HCT116 (cell line): ENCODE measurements around the gene ZPBP. TPM values are rescaled to one million over a fixed set of nuclear protein-coding genes. Genes with fewer than 3 reads are reported as not detected.

Source experiments
- ATAC-seq: fragments of 200-7000 bp; cut with Tn5 transposase; 2 replicates; pipeline ENCODE4 v1.9.1; 2020; ENCODE audit warnings: mild to moderate bottlenecking, moderate library complexity
- BruUV-seq: library from RNA; stranded (reverse); fragments of 400-500 nt; replicated peaks from 2 replicates; lab custom pipeline; 2021; lab: Mats Ljungman, UMichigan
- CTCF ChIA-PET: fragments of 300-600 bp; sonication (Branson Sonifier 250); formaldehyde crosslinking; loops from one replicate; lab custom pipeline; 2021; ENCODE audit warnings: antibody characterized with exemption; lab: Charles Lee
- POLR2A ChIA-PET: fragments of 300-600, 350-600 bp; sonication (Branson Sonifier 250); formaldehyde crosslinking; loops from one replicate; lab custom pipeline; 2021; ENCODE audit warnings: antibody characterized with exemption; lab: Charles Lee
- RAD21 ChIA-PET, 2 experiments: fragments of 300-600 bp; sonication (Branson Sonifier 250); formaldehyde crosslinking; loops; one replicate each; lab custom pipeline; 2023; ENCODE audit warnings: low total read pairs in 2 of 2; ENCODE audit not compliant: uncharacterized antibody in 2 of 2, unreplicated experiment in 2 of 2, low non-redundant PET in 1 of 2; lab: Charles Lee
- DNase-seq: peaks from one replicate; pipeline ENCODE4 v3.0.0-alpha.2; 2010; ENCODE audit warnings: low read depth, low spot score
- H2AFZ ChIP-seq: fragments of 200-600 bp; shearing (Covaris generic), sonication (generic); 2 replicates; pipeline ENCODE4 v1.6.1; 2017; ENCODE audit warnings: low read depth, mixed run types, mixed read lengths, antibody characterized with exemption, low read length; ENCODE audit not compliant: poor library complexity, severe bottlenecking
- H3K27ac ChIP-seq: 2 replicates; pipeline ENCODE4 v1.5.1; 2012; ENCODE audit warnings: low read depth, low read length
- H3K27me3 ChIP-seq: fragments of 200-600 bp; sonication (generic); 2 replicates; pipeline ENCODE4 v1.6.1; 2016; ENCODE audit warnings: mixed run types, low read length, mixed read lengths; ENCODE audit not compliant: insufficient read depth
- H3K36me3 ChIP-seq, 2 experiments: fragments of 200-500 bp in 1 of 2; fragments of 200-600 bp in 1 of 2; sonication (Bioruptor generic) in 1 of 2; sonication (generic) in 1 of 2; 2 replicates each; pipeline versions ENCODE4 v1.5.1 to v1.6.1; 2014 to 2016; ENCODE audit warnings: low read length in 2 of 2, inconsistent platforms in 1 of 2, mixed read lengths in 1 of 2, mixed run types in 1 of 2; ENCODE audit not compliant: insufficient read depth in 2 of 2, control insufficient read depth in 1 of 2
- H3K4me1 ChIP-seq, 2 experiments: fragments of 200-600 bp in 1 of 2; sonication (generic) in 1 of 2; 2 replicates each; pipeline versions ENCODE4 v1.5.1 to v1.6.1; 2012 to 2017; ENCODE audit warnings: low read length in 2 of 2, inconsistent platforms in 1 of 2, mild to moderate bottlenecking in 1 of 2, mixed read lengths in 1 of 2, mixed run types in 1 of 2, moderate library complexity in 1 of 2; ENCODE audit not compliant: insufficient read depth in 2 of 2, control insufficient read depth in 1 of 2
- H3K4me2 ChIP-seq: fragments of 200-600 bp; sonication (generic); 2 replicates; pipeline ENCODE4 v1.6.1; 2017; ENCODE audit warnings: mixed run types, low read length, mixed read lengths
- H3K4me3 ChIP-seq, 2 experiments: fragments of 200-600 bp in 1 of 2; sonication (generic) in 1 of 2; replicated peaks in 1 of 2; 2 replicates each; pipeline ENCODE4 v1.5.1; 2011 to 2016; ENCODE audit warnings: low read length in 2 of 2, control low read depth in 1 of 2, low read depth in 1 of 2, mild to moderate bottlenecking in 1 of 2, mixed read lengths in 1 of 2, mixed run types in 1 of 2
- H3K79me2 ChIP-seq: fragments of 200-600 bp; sonication (generic); 2 replicates; pipeline ENCODE4 v1.6.1; 2017; ENCODE audit warnings: mild to moderate bottlenecking, mixed run types, low read length, moderate library complexity, mixed read lengths; ENCODE audit not compliant: insufficient read depth
- H3K9ac ChIP-seq: fragments of 200-600 bp; sonication (generic); 2 replicates; pipeline ENCODE4 v1.6.1; 2016; ENCODE audit warnings: low read length, mixed read lengths
- H3K9me2 ChIP-seq: fragments of 200-600 bp; sonication (generic), shearing (Covaris generic); 2 replicates; pipeline ENCODE4 v1.6.1; 2017; ENCODE audit warnings: mixed run types, mild to moderate bottlenecking, moderate library complexity; ENCODE audit not compliant: insufficient read depth
- H3K9me3 ChIP-seq, 2 experiments: fragments of 200-500 bp in 1 of 2; fragments of 200-600 bp in 1 of 2; sonication (Bioruptor generic) in 1 of 2; sonication (generic) in 1 of 2; 2 replicates each; pipeline ENCODE4 v1.6.1; 2014 to 2017; ENCODE audit warnings: low read length in 2 of 2, mixed read lengths in 2 of 2, inconsistent platforms in 1 of 2, low read depth in 1 of 2, mild to moderate bottlenecking in 1 of 2, mixed run types in 1 of 2, moderate library complexity in 1 of 2; ENCODE audit not compliant: control insufficient read depth in 1 of 2, insufficient read depth in 1 of 2
- H4K20me1 ChIP-seq: fragments of 200-600 bp; sonication (generic), shearing (Covaris generic); 2 replicates; pipeline ENCODE4 v1.6.1; 2017; ENCODE audit warnings: mixed run types, mild to moderate bottlenecking, moderate library complexity; ENCODE audit not compliant: insufficient read depth
- CBX3 ChIP-seq: IDR thresholded peaks from 2 replicates; pipeline ENCODE4 v1.6.1; 2012; ENCODE audit warnings: low read depth
- JUND ChIP-seq: IDR thresholded peaks from 2 replicates; pipeline ENCODE4 v1.6.1; 2012
- SRF ChIP-seq: IDR thresholded peaks from 2 replicates; pipeline ENCODE4 v1.6.1; 2012; ENCODE audit warnings: low read depth
- ZFX ChIP-seq: fragments of 450-650 bp; IDR thresholded peaks from 2 replicates; pipeline ENCODE4 v1.6.1; 2017
- ZNF274 ChIP-seq: fragments of 200-500 bp; sonication (Bioruptor generic); IDR thresholded peaks from 2 replicates; pipeline ENCODE4 v1.6.1; 2014; ENCODE audit warnings: mild to moderate bottlenecking, low read depth, low read length, inconsistent platforms
- intact Hi-C: fragments of 100-400 bp; cut with micrococcal nuclease; formaldehyde crosslinking; loops from 2 replicates; pipeline ENCODE4 v1.10.0; 2022
- total RNA-seq: library from RNA; stranded (reverse); gene quantifications from one replicate; pipeline ENCODE4 v1.2.1, GENCODE V29; 2021; ENCODE audit not compliant: unreplicated experiment
- TF ChIP-seq, protein P1 (sequence below), 3 experiments: fragments of 200-600 bp in 1 of 3; sonication (generic) in 1 of 3; IDR thresholded peaks in 2 of 3; conservative IDR thresholded peaks in 1 of 3; 2 replicates each; pipeline ENCODE4 v1.5.1; 2012 to 2017; ENCODE audit warnings: low read depth in 2 of 3, low read length in 2 of 3, antibody characterized with exemption in 1 of 3, borderline replicate concordance in 1 of 3, control low read depth in 1 of 3, mild to moderate bottlenecking in 1 of 3, mixed read lengths in 1 of 3, mixed run types in 1 of 3, moderate library complexity in 1 of 3; ENCODE audit not compliant: insufficient read depth in 1 of 3
- TF ChIP-seq, protein P2 (sequence below): IDR thresholded peaks from 2 replicates; pipeline ENCODE4 v1.6.1; 2011; ENCODE audit warnings: mild to moderate bottlenecking, low read length, moderate library complexity; ENCODE audit not compliant: insufficient replicate concordance; ENCODE audit errors: extremely low read depth
- TF ChIP-seq, protein P3 (sequence below): IDR thresholded peaks from 2 replicates; pipeline ENCODE4 v1.6.1; 2012; ENCODE audit warnings: low read depth
- TF ChIP-seq, protein P4 (sequence below): IDR thresholded peaks from 2 replicates; pipeline ENCODE4 v1.6.1; 2012

ZPBP gene
- total RNA-seq, 1 experiment from 2014 or later = not detected

DNA sequence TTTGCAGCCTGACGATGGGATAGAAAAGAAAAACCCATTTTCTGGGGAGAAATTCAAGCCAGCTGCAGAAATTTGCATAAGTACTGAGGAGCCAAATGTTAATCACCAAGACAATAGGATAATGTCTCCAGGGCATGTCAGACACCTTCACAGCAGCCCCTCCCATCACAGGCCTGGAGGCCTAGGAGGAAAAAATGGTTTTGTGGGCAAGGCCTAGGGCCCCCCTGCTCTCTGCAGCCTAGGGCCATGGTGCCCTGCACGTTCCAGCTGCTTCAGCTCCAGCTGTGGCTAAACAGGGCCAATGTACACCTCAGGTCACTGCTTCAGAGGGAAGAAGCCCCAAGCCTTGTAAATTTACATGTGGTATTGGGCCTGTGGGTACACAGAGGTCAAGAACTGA, 161.4 kb downstream of the ZPBP start:
- no TSS peak for BruUV-seq

More for the DNA sequence above, 161.4 kb downstream of the ZPBP start:
- Histone ChIP-seq H2AFZ (no peak overlapping the region), H3K9me3 (no peaks in the 10 kb centered on the region), H4K20me1 (no peaks in the 10 kb centered on the region), H3K9ac (no peak overlapping the region), H3K27ac (no peak overlapping the region), H3K36me3 (no peaks in the 10 kb centered on the region), H3K4me2 (no peak overlapping the region), H3K27me3 (no peaks in the 10 kb centered on the region), H3K4me3 (no peak overlapping the region), H3K9me2 (no peaks in the 10 kb centered on the region), H3K4me1 (no peaks in the 10 kb centered on the region), H3K79me2 (no peaks in the 10 kb centered on the region)
- no peak for ATAC-seq
- TF ChIP-seq ZFX = no peak
- no peak for TF ChIP-seq JUND
- TF ChIP-seq SRF = no peak
- TF ChIP-seq, protein P1, sequence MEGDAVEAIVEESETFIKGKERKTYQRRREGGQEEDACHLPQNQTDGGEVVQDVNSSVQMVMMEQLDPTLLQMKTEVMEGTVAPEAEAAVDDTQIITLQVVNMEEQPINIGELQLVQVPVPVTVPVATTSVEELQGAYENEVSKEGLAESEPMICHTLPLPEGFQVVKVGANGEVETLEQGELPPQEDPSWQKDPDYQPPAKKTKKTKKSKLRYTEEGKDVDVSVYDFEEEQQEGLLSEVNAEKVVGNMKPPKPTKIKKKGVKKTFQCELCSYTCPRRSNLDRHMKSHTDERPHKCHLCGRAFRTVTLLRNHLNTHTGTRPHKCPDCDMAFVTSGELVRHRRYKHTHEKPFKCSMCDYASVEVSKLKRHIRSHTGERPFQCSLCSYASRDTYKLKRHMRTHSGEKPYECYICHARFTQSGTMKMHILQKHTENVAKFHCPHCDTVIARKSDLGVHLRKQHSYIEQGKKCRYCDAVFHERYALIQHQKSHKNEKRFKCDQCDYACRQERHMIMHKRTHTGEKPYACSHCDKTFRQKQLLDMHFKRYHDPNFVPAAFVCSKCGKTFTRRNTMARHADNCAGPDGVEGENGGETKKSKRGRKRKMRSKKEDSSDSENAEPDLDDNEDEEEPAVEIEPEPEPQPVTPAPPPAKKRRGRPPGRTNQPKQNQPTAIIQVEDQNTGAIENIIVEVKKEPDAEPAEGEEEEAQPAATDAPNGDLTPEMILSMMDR (IDR thresholded peaks at IDR 0.05 in 2 of 3, conservative IDR thresholded peaks at IDR 0.05 in 1 of 3; ENCODE audit: borderline replicate concordance in 1 of 3, insufficient read depth in 1 of 3, low read depth in 2 of 3, low read length in 2 of 3) = no peak
- TF ChIP-seq CBX3 = no peak
- TF ChIP-seq, protein P2, sequence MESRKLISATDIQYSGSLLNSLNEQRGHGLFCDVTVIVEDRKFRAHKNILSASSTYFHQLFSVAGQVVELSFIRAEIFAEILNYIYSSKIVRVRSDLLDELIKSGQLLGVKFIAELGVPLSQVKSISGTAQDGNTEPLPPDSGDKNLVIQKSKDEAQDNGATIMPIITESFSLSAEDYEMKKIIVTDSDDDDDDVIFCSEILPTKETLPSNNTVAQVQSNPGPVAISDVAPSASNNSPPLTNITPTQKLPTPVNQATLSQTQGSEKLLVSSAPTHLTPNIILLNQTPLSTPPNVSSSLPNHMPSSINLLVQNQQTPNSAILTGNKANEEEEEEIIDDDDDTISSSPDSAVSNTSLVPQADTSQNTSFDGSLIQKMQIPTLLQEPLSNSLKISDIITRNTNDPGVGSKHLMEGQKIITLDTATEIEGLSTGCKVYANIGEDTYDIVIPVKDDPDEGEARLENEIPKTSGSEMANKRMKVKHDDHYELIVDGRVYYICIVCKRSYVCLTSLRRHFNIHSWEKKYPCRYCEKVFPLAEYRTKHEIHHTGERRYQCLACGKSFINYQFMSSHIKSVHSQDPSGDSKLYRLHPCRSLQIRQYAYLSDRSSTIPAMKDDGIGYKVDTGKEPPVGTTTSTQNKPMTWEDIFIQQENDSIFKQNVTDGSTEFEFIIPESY = no peak
- TF ChIP-seq, protein P3, sequence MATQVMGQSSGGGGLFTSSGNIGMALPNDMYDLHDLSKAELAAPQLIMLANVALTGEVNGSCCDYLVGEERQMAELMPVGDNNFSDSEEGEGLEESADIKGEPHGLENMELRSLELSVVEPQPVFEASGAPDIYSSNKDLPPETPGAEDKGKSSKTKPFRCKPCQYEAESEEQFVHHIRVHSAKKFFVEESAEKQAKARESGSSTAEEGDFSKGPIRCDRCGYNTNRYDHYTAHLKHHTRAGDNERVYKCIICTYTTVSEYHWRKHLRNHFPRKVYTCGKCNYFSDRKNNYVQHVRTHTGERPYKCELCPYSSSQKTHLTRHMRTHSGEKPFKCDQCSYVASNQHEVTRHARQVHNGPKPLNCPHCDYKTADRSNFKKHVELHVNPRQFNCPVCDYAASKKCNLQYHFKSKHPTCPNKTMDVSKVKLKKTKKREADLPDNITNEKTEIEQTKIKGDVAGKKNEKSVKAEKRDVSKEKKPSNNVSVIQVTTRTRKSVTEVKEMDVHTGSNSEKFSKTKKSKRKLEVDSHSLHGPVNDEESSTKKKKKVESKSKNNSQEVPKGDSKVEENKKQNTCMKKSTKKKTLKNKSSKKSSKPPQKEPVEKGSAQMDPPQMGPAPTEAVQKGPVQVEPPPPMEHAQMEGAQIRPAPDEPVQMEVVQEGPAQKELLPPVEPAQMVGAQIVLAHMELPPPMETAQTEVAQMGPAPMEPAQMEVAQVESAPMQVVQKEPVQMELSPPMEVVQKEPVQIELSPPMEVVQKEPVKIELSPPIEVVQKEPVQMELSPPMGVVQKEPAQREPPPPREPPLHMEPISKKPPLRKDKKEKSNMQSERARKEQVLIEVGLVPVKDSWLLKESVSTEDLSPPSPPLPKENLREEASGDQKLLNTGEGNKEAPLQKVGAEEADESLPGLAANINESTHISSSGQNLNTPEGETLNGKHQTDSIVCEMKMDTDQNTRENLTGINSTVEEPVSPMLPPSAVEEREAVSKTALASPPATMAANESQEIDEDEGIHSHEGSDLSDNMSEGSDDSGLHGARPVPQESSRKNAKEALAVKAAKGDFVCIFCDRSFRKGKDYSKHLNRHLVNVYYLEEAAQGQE = no peak
- no peak for TF ChIP-seq ZNF274
- TF ChIP-seq, protein P4, sequence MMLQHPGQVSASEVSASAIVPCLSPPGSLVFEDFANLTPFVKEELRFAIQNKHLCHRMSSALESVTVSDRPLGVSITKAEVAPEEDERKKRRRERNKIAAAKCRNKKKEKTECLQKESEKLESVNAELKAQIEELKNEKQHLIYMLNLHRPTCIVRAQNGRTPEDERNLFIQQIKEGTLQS = no peak
- intact Hi-C loops = no loop called here
- ChIA-PET RAD21 (no interaction called here), POLR2A (no interaction called here), CTCF (no interaction called here)
- DNase-seq = no peak
